DOHH2 (cell line): ENCODE data around the gene CYP2S1.

Source experiments
- H3F3A ChIP-seq: fragments of 200-600 bp; sonication (generic), shearing (Covaris generic); 2 replicates; pipeline ENCODE4 v1.6.0; 2016; ENCODE audit warnings: antibody characterized with exemption, mild to moderate bottlenecking; ENCODE audit not compliant: control insufficient read depth, insufficient read depth
- H3K27ac ChIP-seq: fragments of 200-600 bp; sonication (generic); 2 replicates; pipeline ENCODE4 v1.5.1; 2014; ENCODE audit warnings: low read depth, mild to moderate bottlenecking, low read length, moderate library complexity
- H3K27me3 ChIP-seq: fragments of 200-600 bp; sonication (generic); 2 replicates; pipeline ENCODE4 v1.6.1; 2014; ENCODE audit warnings: mild to moderate bottlenecking, low read length, mixed read lengths; ENCODE audit not compliant: control insufficient read depth
- H3K36me3 ChIP-seq: fragments of 200-600 bp; sonication (generic); 2 replicates; pipeline ENCODE4 v1.6.1; 2014; ENCODE audit warnings: mild to moderate bottlenecking, low read length, moderate library complexity, mixed read lengths; ENCODE audit not compliant: control insufficient read depth
- H3K4me1 ChIP-seq: fragments of 200-600 bp; sonication (generic); 2 replicates; pipeline ENCODE4 v1.6.1; 2014; ENCODE audit warnings: mild to moderate bottlenecking, low read length, mixed read lengths; ENCODE audit not compliant: control insufficient read depth
- H3K4me2 ChIP-seq: fragments of 200-600 bp; sonication (generic); 2 replicates; pipeline ENCODE4 v1.6.0; 2014; ENCODE audit warnings: mild to moderate bottlenecking, low read length, moderate library complexity
- H3K4me3 ChIP-seq: fragments of 200-600 bp; sonication (generic); 2 replicates; pipeline ENCODE4 v1.5.1; 2014; ENCODE audit warnings: mild to moderate bottlenecking, low read length, mixed read lengths
- H3K79me2 ChIP-seq: fragments of 200-600 bp; sonication (generic); 2 replicates; pipeline ENCODE4 v1.6.1; 2014; ENCODE audit warnings: mild to moderate bottlenecking, low read length, mixed read lengths; ENCODE audit not compliant: control insufficient read depth
- H3K9me2 ChIP-seq: fragments of 200-600 bp; sonication (generic); replicated peaks from 2 replicates; pipeline ENCODE4 v1.6.1; 2014; ENCODE audit warnings: mild to moderate bottlenecking, low read length, mixed read lengths; ENCODE audit not compliant: control insufficient read depth
- H3K9me3 ChIP-seq: fragments of 200-600 bp; sonication (generic); 2 replicates; pipeline ENCODE4 v1.6.1; 2014; ENCODE audit warnings: antibody characterized with exemption, low read length, mixed read lengths; ENCODE audit not compliant: control insufficient read depth, insufficient read depth
- H4K20me1 ChIP-seq: fragments of 200-600 bp; sonication (generic); 2 replicates; pipeline ENCODE4 v1.6.0; 2014; ENCODE audit warnings: low read depth, mild to moderate bottlenecking, antibody characterized with exemption, low read length, moderate library complexity; ENCODE audit not compliant: control insufficient read depth, insufficient read depth
- EZH2phosphoT487 ChIP-seq: fragments of 200-600 bp; sonication (generic); IDR thresholded peaks from 2 replicates; pipeline ENCODE4 v1.6.1; 2017; ENCODE audit warnings: borderline replicate concordance, mild to moderate bottlenecking, antibody characterized with exemption, low read length, moderate library complexity, mixed read lengths
- TF ChIP-seq, protein P1 (sequence below): fragments of 200-600 bp; sonication (generic); IDR thresholded peaks from one replicate; pipeline ENCODE4 v1.5.1; 2014; ENCODE audit warnings: antibody characterized with exemption, mild to moderate bottlenecking, low read depth, low read length; ENCODE audit not compliant: poor library complexity, severe bottlenecking

Gene CYP2S1

DNA sequence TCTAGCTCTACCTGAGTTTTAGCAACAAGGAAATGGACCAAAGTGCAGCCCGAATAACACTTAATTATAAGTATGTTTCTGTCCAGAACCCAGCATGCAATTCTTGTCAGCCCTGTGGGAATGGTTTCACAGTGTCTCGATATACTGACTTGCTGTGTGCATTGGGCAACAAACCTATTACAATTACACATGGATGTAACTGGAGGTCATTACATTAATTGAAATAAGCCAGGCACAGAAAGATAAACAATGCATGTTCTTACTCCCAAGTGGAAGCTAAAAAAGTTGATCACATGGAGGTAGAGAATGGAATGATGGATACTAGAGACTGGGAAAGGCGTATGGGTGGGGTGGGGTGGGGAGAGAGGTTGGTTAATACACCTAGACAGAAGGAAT lies 5.1 kb upstream of the CYP2S1 start:
- Histone ChIP-seq H3K4me3 (no peak overlapping the region), H3K27ac (no peak overlapping the region), H3K79me2 (no peaks in the 10 kb centered on the region), H4K20me1 (no peaks in the 10 kb centered on the region), H3F3A (no peaks in the 10 kb centered on the region), H3K36me3 (no peaks in the 10 kb centered on the region), H3K4me1 (no peaks in the 10 kb centered on the region), H3K4me2 (no peak overlapping the region), H3K9me3 (no peaks in the 10 kb centered on the region), H3K27me3 (no peaks in the 10 kb centered on the region), H3K9me2 (no peaks in the 10 kb centered on the region)
- TF ChIP-seq, protein P1, sequence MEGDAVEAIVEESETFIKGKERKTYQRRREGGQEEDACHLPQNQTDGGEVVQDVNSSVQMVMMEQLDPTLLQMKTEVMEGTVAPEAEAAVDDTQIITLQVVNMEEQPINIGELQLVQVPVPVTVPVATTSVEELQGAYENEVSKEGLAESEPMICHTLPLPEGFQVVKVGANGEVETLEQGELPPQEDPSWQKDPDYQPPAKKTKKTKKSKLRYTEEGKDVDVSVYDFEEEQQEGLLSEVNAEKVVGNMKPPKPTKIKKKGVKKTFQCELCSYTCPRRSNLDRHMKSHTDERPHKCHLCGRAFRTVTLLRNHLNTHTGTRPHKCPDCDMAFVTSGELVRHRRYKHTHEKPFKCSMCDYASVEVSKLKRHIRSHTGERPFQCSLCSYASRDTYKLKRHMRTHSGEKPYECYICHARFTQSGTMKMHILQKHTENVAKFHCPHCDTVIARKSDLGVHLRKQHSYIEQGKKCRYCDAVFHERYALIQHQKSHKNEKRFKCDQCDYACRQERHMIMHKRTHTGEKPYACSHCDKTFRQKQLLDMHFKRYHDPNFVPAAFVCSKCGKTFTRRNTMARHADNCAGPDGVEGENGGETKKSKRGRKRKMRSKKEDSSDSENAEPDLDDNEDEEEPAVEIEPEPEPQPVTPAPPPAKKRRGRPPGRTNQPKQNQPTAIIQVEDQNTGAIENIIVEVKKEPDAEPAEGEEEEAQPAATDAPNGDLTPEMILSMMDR = no peak
- no peak for TF ChIP-seq EZH2phosphoT487

DNA sequence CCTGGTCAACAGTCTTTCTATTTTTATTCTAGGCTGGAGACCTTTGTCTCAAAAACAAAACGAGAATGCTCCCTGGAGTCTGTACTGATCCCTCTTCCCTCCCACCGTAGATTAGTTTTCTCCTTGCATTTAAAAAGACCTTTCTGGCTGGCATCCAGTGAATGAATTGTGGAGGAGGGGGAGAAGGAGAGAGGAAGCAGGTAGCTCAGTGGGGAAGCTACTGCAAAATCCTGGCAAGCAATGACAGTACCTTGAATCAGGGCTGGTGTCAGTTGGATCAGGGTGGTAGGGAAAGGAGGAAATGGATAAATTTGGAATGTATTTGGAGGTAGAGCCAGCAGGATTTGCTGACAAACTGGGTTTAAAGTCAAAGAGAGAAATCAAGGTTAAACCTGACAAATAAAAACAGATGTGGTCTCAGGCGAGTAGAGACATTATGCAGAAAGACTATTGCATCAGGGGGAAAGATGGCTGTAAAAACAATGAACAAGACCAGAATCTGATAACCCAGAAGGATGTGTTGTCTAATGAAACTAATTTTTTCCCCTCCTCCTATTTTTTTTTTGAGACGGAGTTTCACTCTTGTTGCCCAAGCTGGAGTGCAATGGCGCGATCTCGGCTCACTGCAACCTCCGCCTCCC lies 3.5 kb upstream of the CYP2S1 start:
- H3K27me3 ChIP-seq = no peaks in the 10 kb centered on the region
- no peak overlapping the region for H3K27ac ChIP-seq
- TF ChIP-seq, protein P1 = no peak
- TF ChIP-seq EZH2phosphoT487 = no peak
- H3K4me2 ChIP-seq = no peak overlapping the region
- no peak overlapping the region for H3K4me3 ChIP-seq
- no peaks in the 10 kb centered on the region for H3K9me2 ChIP-seq
- no peaks in the 10 kb centered on the region for H3F3A ChIP-seq
- no peaks in the 10 kb centered on the region for H3K79me2 ChIP-seq
- no peaks in the 10 kb centered on the region for H3K9me3 ChIP-seq
- H4K20me1 ChIP-seq = no peaks in the 10 kb centered on the region
- H3K36me3 ChIP-seq = no peaks in the 10 kb centered on the region
- H3K4me1 ChIP-seq = no peaks in the 10 kb centered on the region

DNA sequence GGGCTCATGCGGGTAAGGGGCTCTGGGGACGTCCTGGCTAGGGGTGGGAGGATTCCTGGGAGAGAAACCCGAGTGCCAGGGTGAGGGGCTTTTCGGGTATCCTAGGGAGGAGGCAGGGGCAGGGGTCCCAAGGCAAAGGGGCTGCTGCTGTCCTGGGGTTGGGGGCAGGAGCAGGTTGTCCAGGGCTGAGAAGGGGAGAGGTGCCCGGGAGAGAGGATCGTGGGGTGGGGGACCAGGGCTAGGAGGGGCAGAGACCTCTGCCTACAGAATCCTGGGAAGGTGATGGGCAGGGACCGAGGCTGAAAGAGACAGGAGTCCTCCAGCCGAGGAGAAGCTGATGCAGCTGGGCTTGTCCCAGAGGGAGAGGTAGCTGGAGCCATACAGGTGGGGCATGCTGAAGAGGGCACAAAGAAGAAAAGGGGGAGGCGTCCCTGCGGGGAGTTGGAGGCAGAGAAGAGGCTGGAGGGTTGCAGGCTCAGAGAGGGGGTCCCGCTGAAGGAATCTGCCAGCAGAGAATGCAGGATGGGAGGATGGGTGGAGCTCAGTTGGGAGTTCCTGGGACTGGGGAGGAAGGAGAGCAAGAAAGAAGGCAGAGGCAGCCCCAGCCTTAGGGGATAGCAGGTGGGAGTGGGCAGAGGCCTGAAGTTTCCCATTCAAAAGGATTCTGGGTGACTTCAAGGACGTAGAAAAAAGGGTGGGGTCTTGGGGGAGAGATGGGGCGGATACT lies 574 bp downstream of the CYP2S1 start:
- Histone ChIP-seq H3K9me2 (no peaks in the 10 kb centered on the region), H4K20me1 (no peaks in the 10 kb centered on the region), H3K4me1 (no peaks in the 10 kb centered on the region), H3K4me3 (no peak overlapping the region), H3F3A (no peaks in the 10 kb centered on the region), H3K79me2 (no peaks in the 10 kb centered on the region), H3K4me2 (no peak overlapping the region), H3K9me3 (no peaks in the 10 kb centered on the region), H3K27me3 (no peaks in the 10 kb centered on the region), H3K36me3 (no peaks in the 10 kb centered on the region), H3K27ac (no peak overlapping the region)
- TF ChIP-seq, protein P1 = no peak
- TF ChIP-seq EZH2phosphoT487 = no peak
